SU-DHL-6 (cell line): ENCODE measurements around the gene MAST4.

Source experiments
- H2AFZ ChIP-seq: fragments of 200-600 bp; sonication (generic); 2 replicates; pipeline ENCODE4 v1.6.1; 2014; ENCODE audit warnings: low read depth, mild to moderate bottlenecking, moderate library complexity, mixed read lengths, antibody characterized with exemption, low read length; ENCODE audit not compliant: severe bottlenecking
- H3F3A ChIP-seq: fragments of 200-600 bp; shearing (Covaris generic); 2 replicates; pipeline ENCODE4 v1.6.0; 2016; ENCODE audit warnings: antibody characterized with exemption, mild to moderate bottlenecking; ENCODE audit not compliant: insufficient read depth
- H3K27ac ChIP-seq: fragments of 200-600 bp; sonication (generic); 2 replicates; pipeline ENCODE4 v1.5.1; 2016; ENCODE audit warnings: low read depth, mild to moderate bottlenecking, low read length, moderate library complexity, mixed read lengths
- H3K27me3 ChIP-seq: fragments of 200-600 bp; sonication (generic), shearing (Covaris generic); 2 replicates; pipeline ENCODE4 v1.6.0; 2014; ENCODE audit warnings: mild to moderate bottlenecking, low read length
- H3K36me3 ChIP-seq: fragments of 200-600 bp; sonication (generic); 2 replicates; pipeline ENCODE4 v1.6.1; 2014; ENCODE audit warnings: mild to moderate bottlenecking, low read length, mixed read lengths
- H3K4me2 ChIP-seq: fragments of 300-600, 200-600 bp; shearing (Covaris generic), sonication (generic); 2 replicates; pipeline ENCODE4 v1.6.0; 2014; ENCODE audit warnings: low read length, low read depth, mild to moderate bottlenecking; ENCODE audit not compliant: poor library complexity, severe bottlenecking
- H3K4me3 ChIP-seq: fragments of 200-600 bp; sonication (generic); 2 replicates; pipeline ENCODE4 v1.5.1; 2014; ENCODE audit warnings: antibody characterized with exemption, low read length, mild to moderate bottlenecking, mixed read lengths; ENCODE audit not compliant: insufficient read depth, poor library complexity, severe bottlenecking
- H3K79me2 ChIP-seq: fragments of 200-600 bp; sonication (generic); 2 replicates; pipeline ENCODE4 v1.6.1; 2014; ENCODE audit warnings: mild to moderate bottlenecking, low read length, moderate library complexity; ENCODE audit not compliant: insufficient read depth
- H3K9ac ChIP-seq: fragments of 200-600 bp; sonication (generic); 2 replicates; pipeline ENCODE4 v1.7.0; 2014; ENCODE audit warnings: mild to moderate bottlenecking, low read length
- H3K9me2 ChIP-seq: fragments of 200-600 bp; sonication (generic); replicated peaks from 2 replicates; pipeline ENCODE4 v1.6.1; 2014; ENCODE audit warnings: low read length; ENCODE audit not compliant: insufficient read depth
- H3K9me3 ChIP-seq: fragments of 200-600 bp; sonication (generic); 2 replicates; pipeline ENCODE4 v1.6.1; 2014; ENCODE audit warnings: low read length, mixed read lengths; ENCODE audit not compliant: insufficient read depth
- H4K20me1 ChIP-seq: fragments of 200-600 bp; sonication (generic); 2 replicates; pipeline ENCODE4 v1.6.1; 2014; ENCODE audit warnings: low read depth, mild to moderate bottlenecking, antibody characterized with exemption, low read length, moderate library complexity, mixed read lengths
- EZH2phosphoT487 ChIP-seq: fragments of 200-600 bp; sonication (generic), shearing (Covaris generic); conservative IDR thresholded peaks from 2 replicates; pipeline ENCODE4 v1.6.1; 2018; ENCODE audit warnings: mild to moderate bottlenecking, antibody characterized with exemption, low read length, moderate library complexity, mixed read lengths
- TF ChIP-seq, protein P1 (sequence below): fragments of 200-600 bp; sonication (generic); IDR thresholded peaks from one replicate; pipeline ENCODE4 v1.5.1; 2017; ENCODE audit warnings: antibody characterized with exemption, mild to moderate bottlenecking, low read length, moderate library complexity; ENCODE audit not compliant: insufficient read depth, poor library complexity, severe bottlenecking

The MAST4 gene

DNA sequence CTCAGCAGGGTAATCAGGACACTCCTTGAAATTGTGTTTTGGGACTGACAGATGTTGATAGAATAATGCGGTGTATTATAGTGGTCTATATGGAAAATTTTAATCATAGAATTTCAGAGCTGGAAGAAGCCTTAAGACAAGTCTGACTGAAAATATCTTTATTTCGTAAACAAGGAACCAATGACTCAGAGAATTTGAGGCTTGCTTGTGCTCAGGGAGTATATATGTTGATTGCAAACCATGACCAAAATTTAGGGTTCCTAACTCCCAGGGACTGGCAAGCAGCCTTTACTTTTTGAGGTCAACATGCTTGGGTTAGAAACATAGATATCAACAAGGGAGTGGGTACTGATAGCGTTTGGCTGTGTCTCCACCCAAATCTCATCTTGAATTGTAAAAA, 313.2 kb downstream of the MAST4 start:
- Histone ChIP-seq H3K4me3 (no peak overlapping the region), H4K20me1 (no peaks in the 10 kb centered on the region), H3K36me3 (no peaks in the 10 kb centered on the region), H2AFZ (no peak overlapping the region), H3K27ac (no peak overlapping the region), H3K9ac (no peak overlapping the region), H3K27me3 (no peaks in the 10 kb centered on the region), H3K79me2 (no peaks in the 10 kb centered on the region), H3K9me2 (no peaks in the 10 kb centered on the region), H3K9me3 (no peaks in the 10 kb centered on the region), H3K4me2 (no peak overlapping the region), H3F3A (no peaks in the 10 kb centered on the region)
- no peak for TF ChIP-seq EZH2phosphoT487
- TF ChIP-seq, protein P1, sequence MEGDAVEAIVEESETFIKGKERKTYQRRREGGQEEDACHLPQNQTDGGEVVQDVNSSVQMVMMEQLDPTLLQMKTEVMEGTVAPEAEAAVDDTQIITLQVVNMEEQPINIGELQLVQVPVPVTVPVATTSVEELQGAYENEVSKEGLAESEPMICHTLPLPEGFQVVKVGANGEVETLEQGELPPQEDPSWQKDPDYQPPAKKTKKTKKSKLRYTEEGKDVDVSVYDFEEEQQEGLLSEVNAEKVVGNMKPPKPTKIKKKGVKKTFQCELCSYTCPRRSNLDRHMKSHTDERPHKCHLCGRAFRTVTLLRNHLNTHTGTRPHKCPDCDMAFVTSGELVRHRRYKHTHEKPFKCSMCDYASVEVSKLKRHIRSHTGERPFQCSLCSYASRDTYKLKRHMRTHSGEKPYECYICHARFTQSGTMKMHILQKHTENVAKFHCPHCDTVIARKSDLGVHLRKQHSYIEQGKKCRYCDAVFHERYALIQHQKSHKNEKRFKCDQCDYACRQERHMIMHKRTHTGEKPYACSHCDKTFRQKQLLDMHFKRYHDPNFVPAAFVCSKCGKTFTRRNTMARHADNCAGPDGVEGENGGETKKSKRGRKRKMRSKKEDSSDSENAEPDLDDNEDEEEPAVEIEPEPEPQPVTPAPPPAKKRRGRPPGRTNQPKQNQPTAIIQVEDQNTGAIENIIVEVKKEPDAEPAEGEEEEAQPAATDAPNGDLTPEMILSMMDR: no peak

DNA sequence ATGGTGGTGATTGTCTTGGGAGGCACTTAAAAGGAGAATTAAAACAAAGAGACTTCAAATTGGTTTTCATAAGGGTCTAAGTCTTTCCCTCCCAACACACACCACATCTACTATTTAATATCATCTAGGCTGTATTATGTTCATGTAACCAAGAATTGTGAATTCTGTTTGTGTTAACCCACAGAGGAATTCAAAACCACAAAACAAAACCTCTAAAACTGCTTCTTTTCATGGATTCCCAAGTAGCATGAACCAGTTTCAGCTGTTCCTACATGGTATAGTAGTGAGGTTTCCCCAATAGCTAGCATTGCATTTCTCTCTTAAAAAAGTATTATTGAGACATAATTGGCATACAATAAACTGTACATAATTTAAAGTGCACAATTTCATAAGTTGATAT, 316.6 kb downstream of the MAST4 start:
- Histone ChIP-seq H3K4me3 (no peak overlapping the region), H3K27me3 (no peaks in the 10 kb centered on the region), H3K4me2 (no peak overlapping the region), H3K9me2 (no peaks in the 10 kb centered on the region), H3K9ac (no peak overlapping the region), H2AFZ (no peak overlapping the region), H3K79me2 (no peaks in the 10 kb centered on the region), H4K20me1 (no peaks in the 10 kb centered on the region), H3K36me3 (no peaks in the 10 kb centered on the region), H3K9me3 (no peaks in the 10 kb centered on the region), H3K27ac (no peak overlapping the region), H3F3A (no peaks in the 10 kb centered on the region)
- TF ChIP-seq, protein P1: no peak
- TF ChIP-seq EZH2phosphoT487: no peak

DNA sequence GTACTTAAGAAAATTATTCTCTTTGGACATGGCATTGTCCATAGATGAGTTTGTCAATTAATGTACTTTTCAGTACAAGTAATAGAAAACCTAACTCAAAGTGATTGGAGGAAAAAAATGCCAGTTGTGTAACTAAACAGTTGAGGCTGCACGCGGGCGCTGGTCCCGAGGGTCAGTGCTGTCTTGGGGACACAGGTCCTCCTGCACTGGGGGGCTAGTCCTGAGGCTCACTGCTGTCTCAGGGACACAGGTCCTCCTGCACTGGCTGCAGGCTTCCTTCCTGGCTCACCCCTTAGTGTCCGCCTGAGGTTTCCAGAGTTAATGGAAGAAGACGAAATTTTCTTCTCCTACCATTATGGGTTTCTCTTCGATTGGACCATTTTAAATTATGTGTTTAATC, 319.3 kb downstream of the MAST4 start:
- TF ChIP-seq EZH2phosphoT487: no peak
- TF ChIP-seq, protein P1: no peak
- H3F3A ChIP-seq: no peaks in the 10 kb centered on the region
- no peaks in the 10 kb centered on the region for H3K9me2 ChIP-seq
- no peaks in the 10 kb centered on the region for H3K79me2 ChIP-seq
- H3K4me2 ChIP-seq: no peak overlapping the region
- no peaks in the 10 kb centered on the region for H3K27me3 ChIP-seq
- no peak overlapping the region for H3K4me3 ChIP-seq
- H2AFZ ChIP-seq: no peak overlapping the region
- H3K9ac ChIP-seq: no peak overlapping the region
- no peaks in the 10 kb centered on the region for H4K20me1 ChIP-seq
- no peaks in the 10 kb centered on the region for H3K9me3 ChIP-seq
- H3K36me3 ChIP-seq: no peaks in the 10 kb centered on the region
- H3K27ac ChIP-seq: no peak overlapping the region
